ENCODE results near the gene MOAP1. TPM values are rescaled to one million over a fixed set of nuclear protein-coding genes. Genes with fewer than 3 reads are reported as not detected.

The MOAP1 gene
- total and polyA plus RNA-seq, 2 of the 8 experiments (the other 6 are each of a cell fraction or from before 2014, with no cell fraction given) = 18.3 to 20.1 TPM

GRCh38 chr14:93199031-93199430 lies 14.3 kb upstream of the MOAP1 start:
- Histone ChIP-seq H2BK20ac (ENCODE audit: low read length) (no peak overlapping the region), H3K36me3 (ENCODE audit: control insufficient read depth in 2 of 4, insufficient read depth in 4 of 4, low read length in 3 of 4) (no peaks in the 10 kb centered on the region), H3K14ac (ENCODE audit: insufficient read length) (no peak overlapping the region), H3K56ac (replicated peaks; ENCODE audit: insufficient read length, low read depth, low read length) (no peak overlapping the region), H2BK5ac (ENCODE audit: low read depth, low read length) (no peak overlapping the region), H2AK5ac (ENCODE audit: low read depth, low read length) (no peak overlapping the region), H3K4ac (replicated peaks; ENCODE audit: insufficient read length, low read depth, low read length) (no peak overlapping the region), H4K8ac (ENCODE audit: extremely low read depth, insufficient read depth, low read length) (no peak overlapping the region), H4K20me1 (replicated peaks in 1 of 2; ENCODE audit: control insufficient read depth in 1 of 2, insufficient read depth in 2 of 2, low read length in 2 of 2) (no peaks in the 10 kb centered on the region), H3K23me2 (ENCODE audit: low read depth, low read length) (no peaks in the 10 kb centered on the region), H3K79me1 (ENCODE audit: low read depth, low read length) (no peaks in the 10 kb centered on the region), H3K23ac (ENCODE audit: insufficient read length) (no peak overlapping the region), H3K79me2 (ENCODE audit: control insufficient read depth in 1 of 2, insufficient read depth in 2 of 2, low read length in 2 of 2) (no peaks in the 10 kb centered on the region), H2AFZ (ENCODE audit: low read length) (no peak overlapping the region), H3K27me3 (replicated peaks in 1 of 4; ENCODE audit: control insufficient read depth in 3 of 4, extremely low read depth in 1 of 4, insufficient read depth in 3 of 4, low read length in 3 of 4) (no peaks in the 10 kb centered on the region), H3K4me3 (ENCODE audit: extremely low read depth in 1 of 4, insufficient read depth in 2 of 4, low read depth in 3 of 4, low read length in 4 of 4) (no peak overlapping the region), H3K4me2 (ENCODE audit: insufficient read depth in 1 of 2, low read depth in 2 of 2, low read length in 2 of 2) (no peak overlapping the region), H2BK12ac (ENCODE audit: low read depth, low read length) (no peak overlapping the region), H3K18ac (ENCODE audit: extremely low read depth, low read length) (no peak overlapping the region), H3K4me1 (replicated peaks in 1 of 4; ENCODE audit: control insufficient read depth in 3 of 4, insufficient read depth in 4 of 4, low read length in 3 of 4) (no peaks in the 10 kb centered on the region), H2BK120ac (replicated peaks; ENCODE audit: low read depth, low read length) (no peak overlapping the region), H2BK15ac (ENCODE audit: low read length) (no peak overlapping the region), H3K9me3 (ENCODE audit: insufficient read depth in 2 of 2, low read depth in 1 of 2, low read length in 1 of 2) (no peaks in the 10 kb centered on the region), H4K5ac (ENCODE audit: insufficient read length, low read depth, low read length) (no peak overlapping the region), H3K9ac (replicated peaks in 1 of 4; ENCODE audit: extremely low read depth in 1 of 4, low read depth in 3 of 4, low read length in 3 of 4) (no peak overlapping the region), H4K91ac (replicated peaks; ENCODE audit: insufficient read length, low read length) (no peak overlapping the region), H3K27ac (ENCODE audit: low read depth, low read length) (no peak overlapping the region)
- DNase-seq (ENCODE audit: low read depth in 1 of 2, low spot score in 2 of 2) (no peak), FAIRE-seq (no peak)
- TF ChIP-seq GABPA (IDR thresholded peaks at IDR 0.05; ENCODE audit: borderline replicate concordance, insufficient read depth, low read length) (no peak), CREB1 (IDR thresholded peaks at IDR 0.05) (no peak), CHD1 (IDR thresholded peaks at IDR 0.05; ENCODE audit: low read depth, low read length) (no peak), POU5F1 (IDR thresholded peaks at IDR 0.05; ENCODE audit: low read depth, low read length) (no peak), ASH2L (IDR thresholded peaks at IDR 0.05; ENCODE audit: low read length) (no peak), CHD2 (IDR thresholded peaks at IDR 0.05; ENCODE audit: low read length) (no peak), BACH1 (IDR thresholded peaks at IDR 0.05; ENCODE audit: low read length) (no peak), SIN3A (conservative IDR thresholded peaks at IDR 0.05 in 1 of 2, IDR thresholded peaks at IDR 0.05 in 1 of 2; ENCODE audit: low read depth in 1 of 2, low read length in 2 of 2) (no peak), SIRT6 (IDR thresholded peaks at IDR 0.05; ENCODE audit: low read length) (no peak), BCL11A (IDR thresholded peaks at IDR 0.05; ENCODE audit: low read depth in 2 of 2, low read length in 2 of 2) (no peak)
- 91% methylated on average over 2 of the region's 4 CpGs; no CpG with 5 or more reads in 1 of the 2 experiments for WGBS, 2 experiments (ENCODE audit: extremely low coverage in 1 of 2, insufficient coverage in 1 of 2, insufficient read length in 1 of 2, insufficient replicate concordance in 2 of 2, low coverage in 1 of 2, low lambda C conversion rate in 2 of 2, missing lambda C conversion rate in 1 of 2)
- POLR2A ChIA-PET (ENCODE audit: partially characterized antibody) = interaction anchor here (1.1 kb wide), 1 partner anchor 15 kb away, joined by 3 read pairs; no protein-coding TSS in a partner anchor
- CTCF ChIA-PET (ENCODE audit: partially characterized antibody) = interaction anchor here (0.6 to 1.4 kb wide), 4 partner anchors 20 to 678 kb away, joined by 3 to 4 read pairs (median 4); no protein-coding TSS in a partner anchor
